Measurements from ENCODE around the gene ADAMTS5. TPM values are rescaled to one million over a fixed set of nuclear protein-coding genes. Genes with fewer than 3 reads are reported as not detected.

ADAMTS5 gene
- total and polyA plus RNA-seq, 7 donors: 0.46 to 20.3 (median 6.0) TPM

- H3K9me3 ChIP-seq: no peaks in the 10 kb centered on the region
- no peak for DNase-seq
- H3K27me3 ChIP-seq: no peaks in the 10 kb centered on the region
- no peak overlapping the region for H3K4me3 ChIP-seq
- 86 to 94% methylated on average over 1 of the region's 1 CpG for WGBS, 2 donors
- no peaks in the 10 kb centered on the region for H3K4me1 ChIP-seq
- H3K36me3 ChIP-seq: no peaks in the 10 kb centered on the region
- TF ChIP-seq EP300 (IDR thresholded peaks at IDR 0.05) (no peak), CTCF (IDR thresholded peaks at IDR 0.05) (no peak), POLR2AphosphoS5 (IDR thresholded peaks at IDR 0.05) (no peak), POLR2A (IDR thresholded peaks at IDR 0.05) (no peak)
- intact Hi-C loops (cut with DNase I): no loop called here
- H3K27ac ChIP-seq: no peak overlapping the region
Measured at GRCh38 chr21:26912466-26912865, 54.4 kb downstream of the ADAMTS5 start.

- Histone ChIP-seq H3K27me3 (no peaks in the 10 kb centered on the region), H3K36me3 (no peaks in the 10 kb centered on the region), H3K9me3 (no peaks in the 10 kb centered on the region), H3K27ac (no peak overlapping the region), H3K4me3 (no peak overlapping the region), H3K4me1 (no peaks in the 10 kb centered on the region)
- 62 to 70% methylated on average over 3 of the region's 3 CpGs for WGBS, 2 donors
- TF ChIP-seq POLR2AphosphoS5 (IDR thresholded peaks at IDR 0.05) (no peak), CTCF (IDR thresholded peaks at IDR 0.05) (no peak), EP300 (IDR thresholded peaks at IDR 0.05) (no peak), POLR2A (IDR thresholded peaks at IDR 0.05) (no peak)
- intact Hi-C loops (cut with DNase I): no loop called here
- DNase-seq: no peak
Measured at GRCh38 chr21:26909972-26910371, 56.9 kb downstream of the ADAMTS5 start.

DNA sequence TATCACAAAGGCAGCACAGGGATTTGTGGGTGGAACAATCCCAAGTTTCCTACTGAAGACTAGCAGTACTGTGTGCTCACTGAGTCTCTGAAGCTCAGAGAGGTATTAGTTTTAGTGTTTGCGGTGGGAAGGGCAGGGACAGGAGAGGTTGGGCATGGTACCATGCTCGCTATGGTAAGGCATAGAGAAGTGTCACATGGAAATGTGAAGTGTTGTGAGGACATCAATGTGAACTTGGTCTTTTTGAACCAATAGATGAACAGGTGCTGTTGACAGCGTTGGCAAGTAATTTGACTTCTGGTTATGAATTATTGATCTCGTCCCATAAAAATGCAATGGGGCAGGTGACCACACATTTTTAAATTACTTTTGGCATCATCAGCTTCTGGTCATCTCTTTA lies 65.9 kb downstream of the ADAMTS5 start:
- Histone ChIP-seq H3K4me1 (no peaks in the 10 kb centered on the region), H3K4me3 (no peak overlapping the region), H3K36me3 (no peaks in the 10 kb centered on the region), H3K9me3 (no peaks in the 10 kb centered on the region), H3K27ac (no peak overlapping the region), H3K27me3 (no peaks in the 10 kb centered on the region)
- intact Hi-C loops (cut with DNase I): no loop called here
- WGBS, 2 donors: 87 to 91% methylated on average over 4 of the region's 4 CpGs
- TF ChIP-seq CTCF (IDR thresholded peaks at IDR 0.05) (no peak), POLR2AphosphoS5 (IDR thresholded peaks at IDR 0.05) (no peak), POLR2A (IDR thresholded peaks at IDR 0.05) (no peak)
- no peak for DNase-seq

DNA sequence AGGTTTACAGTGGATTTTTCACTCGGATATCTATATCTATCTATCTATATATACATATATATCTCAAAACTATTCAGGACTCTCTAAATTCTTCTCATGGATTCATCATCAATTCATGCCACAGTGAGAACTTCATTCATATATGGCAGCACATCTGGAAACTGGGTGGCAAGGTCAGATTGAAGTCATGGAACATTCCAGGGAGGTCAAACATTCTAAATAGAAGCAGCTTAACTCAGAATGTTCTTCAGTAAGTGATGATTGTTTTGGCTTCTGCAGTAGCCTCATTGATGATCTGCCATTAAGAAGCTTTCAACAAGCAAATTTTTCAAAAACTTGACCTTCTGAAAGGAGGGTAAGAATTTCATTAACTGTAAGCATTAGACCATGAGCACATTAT lies 74.7 kb downstream of the ADAMTS5 start:
- Histone ChIP-seq H3K4me3 (no peak overlapping the region), H3K27me3 (no peaks in the 10 kb centered on the region), H3K9me3 (no peaks in the 10 kb centered on the region), H3K36me3 (no peaks in the 10 kb centered on the region), H3K4me1 (peaks cover 0 to 5% (median 0%) of the 10 kb centered on the region in 4 donors), H3K27ac (no peak overlapping the region)
- 77 to 84% methylated on average over 1 of the region's 1 CpG for WGBS, 2 donors
- intact Hi-C loops (cut with DNase I): no loop called here
- TF ChIP-seq POLR2A (IDR thresholded peaks at IDR 0.05): no peak
- no peak for TF ChIP-seq EP300 (IDR thresholded peaks at IDR 0.05)
- TF ChIP-seq CTCF (IDR thresholded peaks at IDR 0.05): no peak
- TF ChIP-seq POLR2AphosphoS5 (IDR thresholded peaks at IDR 0.05): no peak
- DNase-seq: no peak

- no peak overlapping the region for H3K27ac ChIP-seq
- DNase-seq: no peak
- 71 to 77% methylated on average over 5 of the region's 5 CpGs for WGBS, 2 donors
- peaks cover 0 to 6% (median 0%) of the 10 kb centered on the region in 4 donors for H3K4me1 ChIP-seq
- H3K27me3 ChIP-seq: no peaks in the 10 kb centered on the region
- H3K4me3 ChIP-seq: no peak overlapping the region
- no peaks in the 10 kb centered on the region for H3K36me3 ChIP-seq
- intact Hi-C loops (cut with DNase I): no loop called here
- no peak for TF ChIP-seq POLR2AphosphoS5 (IDR thresholded peaks at IDR 0.05)
- TF ChIP-seq EP300 (IDR thresholded peaks at IDR 0.05): no peak
- no peaks in the 10 kb centered on the region for H3K9me3 ChIP-seq
Measured at GRCh38 chr21:26888931-26889330, 78.0 kb downstream of the ADAMTS5 start.
